ENCODE results near the gene PKD2. TPM values are rescaled to one million over a fixed set of nuclear protein-coding genes. Genes with fewer than 3 reads are reported as not detected.
"Not testable (repeated sequence)": the region's sequence is repeated elsewhere in the genome, so short reads cannot be mapped to it uniquely, and the experiment has no call there.

The PKD2 gene
- total RNA-seq, 2 experiments from 2014 or later: 1.7 to 1.9 TPM

DNA sequence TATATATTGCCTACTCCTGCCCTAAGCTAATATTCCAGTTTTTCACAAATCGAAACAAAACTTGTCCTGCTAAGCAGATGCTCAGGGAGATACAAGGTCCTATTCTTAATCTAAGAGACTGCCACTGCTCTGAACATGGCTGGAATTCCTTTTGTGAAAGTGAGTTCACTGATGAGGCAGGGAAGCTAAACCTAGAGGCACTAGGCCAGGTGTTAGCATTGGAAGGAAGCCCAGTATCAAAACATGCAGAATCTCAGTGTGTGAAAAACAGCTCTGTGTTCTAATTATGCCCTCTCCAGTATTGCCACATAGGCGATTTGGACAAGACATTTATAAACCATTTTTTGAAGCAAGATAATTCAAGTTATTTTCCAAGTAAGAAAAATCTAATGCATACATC is 103.4 kb downstream of the PKD2 start:
- CTCF ChIA-PET: interaction anchor here (0.7 kb wide), 2 partner anchors 920 to 1373 kb away, joined by 3 read pairs; no protein-coding TSS in a partner anchor
- no peaks in the 10 kb centered on the region for H3K9me3 Mint-ChIP-seq
- no peaks in the 10 kb centered on the region for H3K36me3 Mint-ChIP-seq (ENCODE audit: low read depth)
- no peak overlapping the region for H3K4me3 Mint-ChIP-seq
- no peak overlapping the region for H3K27ac Mint-ChIP-seq
- H3K27me3 Mint-ChIP-seq (ENCODE audit: low read depth): no peaks in the 10 kb centered on the region
- intact Hi-C loops (cut with micrococcal nuclease): no loop called here
- peaks cover 4% of the 10 kb centered on the region for H3K4me1 Mint-ChIP-seq (ENCODE audit: low read depth)
- no peak for DNase-seq

DNA sequence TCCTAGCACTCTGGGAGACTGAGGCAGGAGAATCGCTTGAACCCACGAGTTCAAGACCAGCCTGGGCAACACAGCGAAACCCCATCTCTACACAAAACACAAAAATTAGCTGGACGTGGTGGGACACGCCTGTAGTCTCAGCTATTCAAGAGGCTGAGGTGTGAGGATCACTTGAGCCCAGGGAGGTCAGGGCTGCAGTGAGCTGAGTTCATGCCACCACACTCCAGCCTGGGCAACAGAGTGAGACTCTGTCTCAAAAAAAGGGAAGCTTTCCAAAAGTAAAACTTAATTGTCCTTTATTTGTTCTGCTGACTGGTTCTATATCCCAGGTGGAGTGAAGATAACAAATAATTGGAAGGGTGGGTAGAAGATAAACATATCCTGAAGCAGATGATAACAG is 105.4 kb downstream of the PKD2 start:
- no peaks in the 10 kb centered on the region for H3K9me3 Mint-ChIP-seq
- no peaks in the 10 kb centered on the region for H3K4me1 Mint-ChIP-seq (ENCODE audit: low read depth)
- no peaks in the 10 kb centered on the region for H3K27me3 Mint-ChIP-seq (ENCODE audit: low read depth)
- CTCF ChIA-PET: interaction anchor here (1.5 kb wide), 1 partner anchor 99 kb away, joined by 5 read pairs; no protein-coding TSS in a partner anchor
- no peaks in the 10 kb centered on the region for H3K36me3 Mint-ChIP-seq (ENCODE audit: low read depth)
- H3K27ac Mint-ChIP-seq: no peak overlapping the region
- no peak overlapping the region for H3K4me3 Mint-ChIP-seq
- intact Hi-C loops (cut with micrococcal nuclease): no loop called here
- DNase-seq: no peak

DNA sequence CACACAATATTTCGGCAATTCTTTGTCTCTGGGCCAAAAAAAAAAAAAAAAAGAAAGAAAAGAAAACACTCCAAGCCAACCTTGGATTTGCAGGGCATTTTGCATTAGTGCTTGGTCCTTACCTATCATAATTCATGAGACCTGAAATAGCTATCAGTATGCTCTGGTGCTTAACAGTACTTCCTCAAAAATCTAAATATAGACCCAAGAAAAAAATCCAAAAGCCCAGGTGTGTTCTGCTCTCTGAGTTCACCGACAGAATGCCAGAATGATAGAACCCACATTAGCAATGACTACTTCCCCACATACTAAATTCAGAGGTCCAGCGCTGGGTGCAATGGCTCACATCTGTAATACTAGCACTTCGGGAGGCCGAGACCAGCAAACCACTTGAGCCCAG is 108.2 kb downstream of the PKD2 start:
- DNase-seq: no peak
- H3K36me3 Mint-ChIP-seq (ENCODE audit: low read depth): peaks cover 5% of the 10 kb centered on the region
- no peak overlapping the region for H3K4me3 Mint-ChIP-seq
- no peaks in the 10 kb centered on the region for H3K4me1 Mint-ChIP-seq (ENCODE audit: low read depth)
- intact Hi-C loops (cut with micrococcal nuclease): no loop called here
- no peaks in the 10 kb centered on the region for H3K27me3 Mint-ChIP-seq (ENCODE audit: low read depth)
- CTCF ChIA-PET: no interaction called here
- H3K27ac Mint-ChIP-seq: no peak overlapping the region
- peaks cover 15% of the 10 kb centered on the region for H3K9me3 Mint-ChIP-seq

DNA sequence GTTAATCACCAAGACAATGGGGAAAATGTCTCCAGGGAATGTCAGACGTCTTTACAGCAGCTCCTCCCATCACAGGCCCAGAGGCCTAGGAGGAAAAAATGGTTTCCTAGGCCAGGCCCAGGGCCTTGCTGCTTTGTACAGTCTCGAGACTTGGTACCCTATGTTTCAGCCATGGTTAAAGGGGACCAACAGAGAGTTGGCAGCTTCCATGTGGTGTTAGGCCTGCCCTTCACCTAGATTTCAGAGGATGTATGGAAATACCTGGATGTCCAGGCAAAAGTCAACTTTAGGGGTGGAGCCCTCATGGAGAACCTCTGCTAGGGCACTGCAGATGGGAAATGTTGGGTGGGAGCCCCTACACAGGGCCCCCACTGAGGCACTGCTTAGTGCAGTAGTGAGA is 112.5 kb downstream of the PKD2 start:
- intact Hi-C loops (cut with micrococcal nuclease): no loop called here
- CTCF ChIA-PET: no interaction called here
- H3K4me1 Mint-ChIP-seq (ENCODE audit: low read depth): no peaks in the 10 kb centered on the region
- H3K27me3 Mint-ChIP-seq (ENCODE audit: low read depth): peaks cover 3% of the 10 kb centered on the region
- no peak overlapping the region for H3K4me3 Mint-ChIP-seq
- peaks cover 9% of the 10 kb centered on the region for H3K36me3 Mint-ChIP-seq (ENCODE audit: low read depth)
- DNase-seq: no peak
- H3K9me3 Mint-ChIP-seq: peaks cover 21% of the 10 kb centered on the region
- H3K27ac Mint-ChIP-seq: no peak overlapping the region

DNA sequence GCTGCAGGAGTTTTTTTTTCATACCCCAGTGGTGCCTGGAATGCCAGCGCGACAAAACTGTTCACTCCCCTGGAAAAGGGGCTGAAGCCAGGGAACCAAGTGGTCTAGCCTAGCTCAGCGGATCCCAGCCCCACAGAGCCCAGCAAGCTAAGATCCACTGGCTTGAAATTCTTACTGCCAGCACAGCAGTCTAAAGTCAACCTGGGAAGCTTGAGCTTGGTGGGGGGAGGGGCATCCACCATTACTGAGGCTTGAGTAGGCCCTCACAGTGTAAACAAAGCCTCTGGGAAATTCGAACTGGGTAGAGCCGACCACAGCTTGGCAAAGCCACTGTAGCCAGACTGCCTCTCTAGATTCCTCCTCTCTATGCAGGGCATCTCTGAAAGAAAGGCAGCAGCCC is 114.8 kb downstream of the PKD2 start:
- H3K4me3 Mint-ChIP-seq; H3K36me3 Mint-ChIP-seq (ENCODE audit: low read depth); H3K4me1 Mint-ChIP-seq (ENCODE audit: low read depth); DNase-seq; H3K27me3 Mint-ChIP-seq (ENCODE audit: low read depth); H3K27ac Mint-ChIP-seq; intact Hi-C loops (cut with micrococcal nuclease): not testable (repeated sequence)
- CTCF ChIA-PET: interaction anchor here (1.2 kb wide), 1 partner anchor 89 kb away, joined by 3 read pairs; no protein-coding TSS in a partner anchor
- peaks cover 23% of the 10 kb centered on the region for H3K9me3 Mint-ChIP-seq

Other genes starting within 250 kb of the PKD2 start
- not detected for gene IBSP, start 208.1 kb upstream of the PKD2 start, total RNA-seq
- not detected for gene MEPE, start 174.7 kb upstream of the PKD2 start, total RNA-seq
- not detected for gene SPP1, start 31.9 kb upstream of the PKD2 start, total RNA-seq
- under 1 TPM; 0.35 to 0.55 TPM for gene ABCG2, start 151.0 kb downstream of the PKD2 start, total RNA-seq

Data from activated naive CD4-positive, alpha-beta T cell treated with anti-CD3 and anti-CD28 coated beads for 36 hours (primary cell).